ENCODE data around the gene NMT2.

- TF ChIP-seq CTCF (IDR thresholded peaks at IDR 0.05; ENCODE audit: low read depth, low read length) (no peak), MAX (IDR thresholded peaks at IDR 0.05; ENCODE audit: low read depth, low read length) (no peak), POLR2A (IDR thresholded peaks at IDR 0.05; ENCODE audit: extremely low read depth, insufficient read length) (no peak), MYC (IDR thresholded peaks at IDR 0.05; ENCODE audit: low read depth, low read length) (no peak)
Observed at GRCh38 chr10:15202639-15203038, 34.1 kb upstream of the NMT2 start.

All from NB4 (cell line).